HG03571 (cell line): Measurements from ENCODE around the gene NCLN.
"Not testable (repeated sequence)": the region's sequence is repeated elsewhere in the genome, so short reads cannot be mapped to it uniquely, and the experiment has no call there.

Source experiments
- ATAC-seq: cut with Tn5 transposase; IDR thresholded peaks from one replicate; pipeline ENCODE4 v1.9.1; 2021; ENCODE audit not compliant: unreplicated experiment

Gene NCLN

GRCh38 chr19:3185461-3186159, at the start of gene NCLN:
NCLN (plus strand) TSS chr19:3185930; CDS start chr19:3186031, 101 bp downstream.
- ATAC-seq = peak; percentile 59

GRCh38 chr19:3135961-3136683, 49.6 kb upstream of the NCLN start, which contains the start of gene GNA15:
GNA15 (plus strand) TSS chr19:3136033; CDS start chr19:3136451, 418 bp downstream.
- no peak for ATAC-seq

GRCh38 chr19:3136684-3137055, 49.1 kb upstream of the NCLN start:
- ATAC-seq = no peak

- no peak for ATAC-seq
These were observed 48.6 kb upstream of the NCLN start for GRCh38 chr19:3137119-3137518.

- no peak for ATAC-seq
These were observed 47.5 kb upstream of the NCLN start for GRCh38 chr19:3138268-3138667.

GRCh38 chr19:3140667-3141038, 45.1 kb upstream of the NCLN start:
- no peak for ATAC-seq

GRCh38 chr19:3142292-3142670, 43.4 kb upstream of the NCLN start:
- no peak for ATAC-seq

GRCh38 chr19:3142781-3143337, 42.9 kb upstream of the NCLN start:
- no peak for ATAC-seq

GRCh38 chr19:3145909-3146676, 39.6 kb upstream of the NCLN start:
- no peak for ATAC-seq

- no peak for ATAC-seq
These were observed 39.0 kb upstream of the NCLN start for GRCh38 chr19:3146677-3147100.

- ATAC-seq = no peak
These were observed 37.2 kb upstream of the NCLN start for GRCh38 chr19:3148503-3148902.

- no peak for ATAC-seq
These were observed 36.6 kb upstream of the NCLN start for GRCh38 chr19:3149089-3149488.

GRCh38 chr19:3149526-3150505, 35.9 kb upstream of the NCLN start:
- no peak for ATAC-seq

- ATAC-seq = no peak
These were observed 34.9 kb upstream of the NCLN start for GRCh38 chr19:3150739-3151329.

- no peak for ATAC-seq
These were observed 33.9 kb upstream of the NCLN start for GRCh38 chr19:3151563-3152418.

GRCh38 chr19:3152419-3152780, 33.3 kb upstream of the NCLN start:
- no peak for ATAC-seq

GRCh38 chr19:3153286-3154230, 32.2 kb upstream of the NCLN start:
- no peak for ATAC-seq

GRCh38 chr19:3154447-3154846, 31.3 kb upstream of the NCLN start:
- not testable (repeated sequence) for ATAC-seq
